Parathyroid adenoma (tissue), 2 donors: ENCODE measurements around the gene SHISA6.

Source experiments
- H2AFZ ChIP-seq: fragments of 300-600 bp; sonication (generic); one replicate; pipeline ENCODE4 v1.7.0; 2017; ENCODE audit warnings: antibody characterized with exemption, mild to moderate bottlenecking
- H3K27ac ChIP-seq: fragments of 300-600 bp; sonication (generic); one replicate; pipeline ENCODE4 v1.7.0; 2017
- H3K27me3 ChIP-seq: fragments of 300-600 bp; sonication (generic); one replicate; pipeline ENCODE4 v1.7.0; 2017; ENCODE audit warnings: low read length; ENCODE audit not compliant: control insufficient read depth, insufficient read depth
- H3K36me3 ChIP-seq: fragments of 300-600 bp; sonication (generic); one replicate; pipeline ENCODE4 v1.7.0; 2017; ENCODE audit warnings: low read length; ENCODE audit not compliant: control insufficient read depth, insufficient read depth
- H3K4me1 ChIP-seq: fragments of 300-600 bp; sonication (generic); one replicate; pipeline ENCODE4 v1.7.0; 2017; ENCODE audit warnings: control low read depth
- H3K4me2 ChIP-seq: fragments of 300-600 bp; sonication (generic); one replicate; pipeline ENCODE4 v1.7.0; 2017; ENCODE audit warnings: low read length
- H3K4me3 ChIP-seq: fragments of 300-600 bp; sonication (generic); one replicate; pipeline ENCODE4 v1.7.0; 2017; ENCODE audit warnings: low read depth, low read length
- H3K79me2 ChIP-seq: fragments of 300-600 bp; sonication (generic); one replicate; pipeline ENCODE4 v1.7.0; 2017; ENCODE audit warnings: control low read depth
- H3K9ac ChIP-seq: fragments of 300-600 bp; sonication (generic); one replicate; pipeline ENCODE4 v1.7.0; 2017; ENCODE audit warnings: mild to moderate bottlenecking
- H3K9me3 ChIP-seq: fragments of 300-600 bp; sonication (generic); one replicate; pipeline ENCODE4 v1.7.0; 2017; ENCODE audit warnings: low read length; ENCODE audit not compliant: control insufficient read depth
- CTCF ChIP-seq: fragments of 300-600 bp; sonication (generic); IDR thresholded peaks from one replicate; pipeline ENCODE4 v1.7.0; 2017; ENCODE audit warnings: antibody characterized with exemption, mild to moderate bottlenecking
- donor health status: primary hyperparathyroidism.

Gene SHISA6

GRCh38 chr17:11564589-11565380, 323.8 kb downstream of the SHISA6 start:
- H3K27ac ChIP-seq: no peak overlapping the region
- no peak overlapping the region for H2AFZ ChIP-seq
- peaks cover 9% of the 10 kb centered on the region for H3K4me1 ChIP-seq

GRCh38 chr17:11565591-11565990, 324.6 kb downstream of the SHISA6 start:
- H3K9me3 ChIP-seq: no peaks in the 10 kb centered on the region
- H3K4me1 ChIP-seq: peaks cover 9% of the 10 kb centered on the region
- no peaks in the 10 kb centered on the region for H3K36me3 ChIP-seq
- TF ChIP-seq CTCF: no peak
- H3K9ac ChIP-seq: no peak overlapping the region
- no peak overlapping the region for H3K27ac ChIP-seq
- H3K27me3 ChIP-seq: no peaks in the 10 kb centered on the region
- H3K79me2 ChIP-seq: no peaks in the 10 kb centered on the region
- no peak overlapping the region for H2AFZ ChIP-seq
- no peak overlapping the region for H3K4me3 ChIP-seq
- no peak overlapping the region for H3K4me2 ChIP-seq

More at GRCh38 chr17:11564589-11565380, 323.8 kb downstream of the SHISA6 start:
- no peaks in the 10 kb centered on the region for H3K27me3 ChIP-seq
- H3K79me2 ChIP-seq: no peaks in the 10 kb centered on the region
- no peaks in the 10 kb centered on the region for H3K36me3 ChIP-seq
- TF ChIP-seq CTCF: no peak
- H3K9me3 ChIP-seq: no peaks in the 10 kb centered on the region
- H3K4me3 ChIP-seq: peak overlapping the region; percentile 20
- no peak overlapping the region for H3K9ac ChIP-seq
- no peak overlapping the region for H3K4me2 ChIP-seq

GRCh38 chr17:11578998-11579397, 338.0 kb downstream of the SHISA6 start:
- H3K27me3 ChIP-seq: no peaks in the 10 kb centered on the region

GRCh38 chr17:11580677-11581076, 339.7 kb downstream of the SHISA6 start:
- H3K9ac ChIP-seq: no peak overlapping the region
- H3K4me3 ChIP-seq: no peak overlapping the region
- H3K79me2 ChIP-seq: no peaks in the 10 kb centered on the region
- no peak for TF ChIP-seq CTCF
- H3K36me3 ChIP-seq: no peaks in the 10 kb centered on the region
- no peak overlapping the region for H3K27ac ChIP-seq
- H3K4me2 ChIP-seq: no peak overlapping the region
- H3K27me3 ChIP-seq: no peaks in the 10 kb centered on the region
- no peaks in the 10 kb centered on the region for H3K4me1 ChIP-seq
- no peaks in the 10 kb centered on the region for H3K9me3 ChIP-seq
- no peak overlapping the region for H2AFZ ChIP-seq

More at GRCh38 chr17:11578998-11579397, 338.0 kb downstream of the SHISA6 start:
- TF ChIP-seq CTCF: no peak
- Histone ChIP-seq H3K9me3 (no peaks in the 10 kb centered on the region), H3K27ac (no peak overlapping the region), H2AFZ (no peak overlapping the region), H3K79me2 (no peaks in the 10 kb centered on the region), H3K4me1 (no peaks in the 10 kb centered on the region), H3K4me2 (no peak overlapping the region), H3K9ac (no peak overlapping the region), H3K4me3 (no peak overlapping the region), H3K36me3 (no peaks in the 10 kb centered on the region)

- TF ChIP-seq CTCF: no peak
- Histone ChIP-seq H2AFZ (no peak overlapping the region), H3K4me2 (no peak overlapping the region), H3K4me1 (no peaks in the 10 kb centered on the region), H3K36me3 (no peaks in the 10 kb centered on the region), H3K9ac (no peak overlapping the region), H3K27ac (no peak overlapping the region), H3K79me2 (no peaks in the 10 kb centered on the region), H3K9me3 (no peaks in the 10 kb centered on the region), H3K27me3 (no peaks in the 10 kb centered on the region), H3K4me3 (no peak overlapping the region)
These were observed 341.2 kb downstream of the SHISA6 start for GRCh38 chr17:11582217-11582616.
